Endothelial cell (in vitro differentiated cells): Measurements from ENCODE around the gene BMERB1. TPM values are rescaled to one million over a fixed set of nuclear protein-coding genes. Genes with fewer than 3 reads are reported as not detected.

Experiments used
- DNase-seq: peaks from one replicate; pipeline ENCODE4 v3.0.0; 2021; ENCODE audit warnings: low spot score
- H3K27ac Mint-ChIP-seq: one replicate; pipeline ENCODE4 v1.8.0; 2021; ENCODE audit warnings: mixed read lengths, inconsistent platforms; ENCODE audit not compliant: unreplicated experiment
- H3K27me3 Mint-ChIP-seq: one replicate; pipeline ENCODE4 v1.8.0; 2021; ENCODE audit warnings: mild to moderate bottlenecking, moderate library complexity, mixed read lengths, inconsistent platforms; ENCODE audit not compliant: unreplicated experiment
- H3K36me3 Mint-ChIP-seq: one replicate; pipeline ENCODE4 v1.8.0; 2021; ENCODE audit warnings: mild to moderate bottlenecking, low read depth, mixed read lengths, inconsistent platforms; ENCODE audit not compliant: unreplicated experiment
- H3K4me1 Mint-ChIP-seq: one replicate; pipeline ENCODE4 v1.8.0; 2021; ENCODE audit warnings: mild to moderate bottlenecking, mixed read lengths, inconsistent platforms; ENCODE audit not compliant: unreplicated experiment
- H3K4me3 Mint-ChIP-seq: one replicate; pipeline ENCODE4 v1.8.0; 2021; ENCODE audit warnings: mild to moderate bottlenecking, mixed read lengths, inconsistent platforms; ENCODE audit not compliant: unreplicated experiment
- H3K9me3 Mint-ChIP-seq: one replicate; pipeline ENCODE4 v1.8.0; 2021; ENCODE audit warnings: mixed read lengths, inconsistent platforms; ENCODE audit not compliant: unreplicated experiment
- CTCF ChIP-seq: fragments of 200-600 bp; sonication (generic); IDR thresholded peaks from one replicate; pipeline ENCODE4 v1.5.0; 2021; ENCODE audit warnings: antibody characterized with exemption; ENCODE audit not compliant: unreplicated experiment
- total RNA-seq: library from RNA; stranded (reverse); fragmentation: NEBNext Ultra II Directional; extraction: Animal tissue kit (Norgen Biotek cat#: 25700); gene quantifications from one replicate; pipeline ENCODE4 v1.2.1, GENCODE V29; 2021; ENCODE audit not compliant: unreplicated experiment

The BMERB1 gene
- total RNA-seq, 1 donor from 2014 or later, result 9.9 TPM

DNA sequence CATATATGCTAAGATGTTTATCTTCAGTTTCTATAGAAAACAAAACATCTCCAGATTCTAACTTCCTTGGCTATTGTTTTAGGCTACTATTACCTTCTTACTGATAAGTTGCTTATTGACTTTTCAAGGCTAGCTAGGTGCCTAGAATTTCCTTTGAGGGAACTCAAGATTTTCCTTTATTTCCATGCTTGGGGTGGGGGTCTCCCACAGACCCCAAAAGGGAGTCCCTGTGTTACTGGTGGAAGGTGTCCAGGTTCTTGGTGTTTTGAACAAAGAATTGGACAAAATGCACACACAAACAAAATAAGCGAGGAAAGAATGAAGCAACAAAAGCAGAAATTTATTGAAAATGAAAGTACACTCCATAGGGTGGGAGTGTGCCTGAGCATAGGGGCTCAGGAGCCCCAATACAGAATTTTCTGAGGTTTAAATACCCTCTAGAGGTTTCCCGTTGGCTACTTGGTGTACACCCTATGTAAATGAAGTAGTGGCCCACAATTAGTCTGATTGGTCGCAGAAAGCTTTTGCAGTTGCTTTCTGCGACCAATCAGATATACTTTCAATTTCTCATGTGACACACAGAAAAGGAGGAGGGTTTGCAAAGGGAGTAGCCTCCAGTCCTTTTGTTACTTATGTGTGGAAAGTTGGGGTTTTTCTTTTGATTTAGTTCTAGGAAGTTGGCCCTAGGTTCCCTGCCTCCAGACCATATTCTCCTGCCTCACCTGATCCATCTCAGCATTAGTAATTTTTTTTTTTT, 141.1 kb downstream of the BMERB1 start:
- Mint-ChIP-seq H3K27ac (no peak overlapping the region), H3K27me3 (no peaks in the 10 kb centered on the region), H3K4me1 (peaks cover 42% of the 10 kb centered on the region), H3K9me3 (no peaks in the 10 kb centered on the region), H3K4me3 (no peak overlapping the region), H3K36me3 (peaks cover 4% of the 10 kb centered on the region)
- DNase-seq, result no peak
- no peak for TF ChIP-seq CTCF

DNA sequence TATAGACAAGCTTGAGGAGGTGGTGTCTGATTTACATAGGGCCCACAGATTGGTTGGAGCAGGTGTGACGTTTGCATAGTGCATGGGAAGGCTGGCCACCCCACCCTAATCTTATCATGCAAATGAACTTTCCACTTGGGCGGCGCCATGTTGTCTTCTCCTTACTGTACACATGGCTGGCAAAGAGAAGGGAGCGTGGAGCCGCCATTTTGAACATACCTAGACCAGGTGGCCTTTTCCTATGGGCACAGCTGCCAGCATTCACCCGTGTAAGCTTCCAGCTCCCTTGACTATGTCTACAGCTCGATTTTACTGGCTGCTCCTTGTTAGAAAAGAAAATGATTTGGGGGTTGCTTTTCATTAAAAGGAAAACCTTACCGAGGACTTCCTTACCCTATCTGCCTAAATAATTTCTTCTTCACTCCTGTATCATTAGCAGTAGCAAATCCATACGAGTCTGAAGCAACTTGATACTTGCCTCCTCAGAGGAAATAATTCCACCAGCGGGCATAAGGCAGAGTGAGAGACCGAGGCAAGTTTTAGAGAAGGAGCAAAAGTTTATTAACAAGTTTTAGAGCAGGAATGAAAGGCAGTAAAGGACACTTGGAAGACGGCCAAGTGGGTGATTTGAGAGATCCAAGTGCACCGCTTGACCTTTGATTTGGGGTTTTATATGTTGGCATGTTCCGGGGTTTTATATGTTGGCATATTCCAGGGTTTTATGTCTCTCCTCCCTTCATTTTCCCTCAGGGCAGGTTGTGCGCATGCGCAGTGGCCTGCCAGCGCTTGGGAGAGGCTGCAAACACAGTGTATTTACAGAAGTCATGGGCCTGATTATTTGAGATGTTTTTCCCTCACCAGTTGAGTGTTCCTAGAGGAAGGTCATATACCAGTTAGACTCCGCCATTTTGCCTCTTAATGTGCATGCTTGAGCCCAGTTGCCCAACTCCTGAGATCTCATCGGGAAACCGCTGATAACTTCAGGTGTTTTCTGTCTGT, 142.9 kb downstream of the BMERB1 start:
- H3K27me3 Mint-ChIP-seq, result no peaks in the 10 kb centered on the region
- H3K27ac Mint-ChIP-seq, result no peak overlapping the region
- no peaks in the 10 kb centered on the region for H3K9me3 Mint-ChIP-seq
- H3K36me3 Mint-ChIP-seq, result peaks cover 4% of the 10 kb centered on the region
- no peak for TF ChIP-seq CTCF
- no peak for DNase-seq
- no peak overlapping the region for H3K4me3 Mint-ChIP-seq
- H3K4me1 Mint-ChIP-seq, result peaks cover 42% of the 10 kb centered on the region

- Mint-ChIP-seq H3K27ac (no peak overlapping the region), H3K4me1 (peaks cover 36% of the 10 kb centered on the region), H3K4me3 (no peak overlapping the region), H3K36me3 (no peaks in the 10 kb centered on the region), H3K9me3 (no peaks in the 10 kb centered on the region), H3K27me3 (peaks cover 2% of the 10 kb centered on the region)
- TF ChIP-seq CTCF, result no peak
- DNase-seq, result no peak
Observed at GRCh38 chr16:15578824-15579223, 144.4 kb downstream of the BMERB1 start.

- H3K4me3 Mint-ChIP-seq, result peak overlapping the region; percentile 4
- H3K36me3 Mint-ChIP-seq, result peaks cover 14% of the 10 kb centered on the region
- H3K27ac Mint-ChIP-seq, result no peak overlapping the region
- peaks cover 2% of the 10 kb centered on the region for H3K27me3 Mint-ChIP-seq
- no peak for DNase-seq
- peaks cover 14% of the 10 kb centered on the region for H3K9me3 Mint-ChIP-seq
- H3K4me1 Mint-ChIP-seq, result peaks cover 22% of the 10 kb centered on the region
- no peak for TF ChIP-seq CTCF
Observed at GRCh38 chr16:15581127-15581815, 146.9 kb downstream of the BMERB1 start.
